Measurements from ENCODE around the gene GLIPR1L1.
"Not testable (repeated sequence)": the region's sequence is repeated elsewhere in the genome, so short reads cannot be mapped to it uniquely, and the experiment has no call there.

GLIPR1L1 gene

GRCh38 chr12:75334384-75335030 is at the start of gene GLIPR1L1:
Gene GLIPR1L1 (plus strand): TSS chr12:75334670. CDS start chr12:75334729, 59 bp downstream.
- peak; percentile 11 to 94 (median 69) for DNase-seq

GRCh38 chr12:75288860-75289259 is 45.6 kb upstream of the GLIPR1L1 start:
- DNase-seq = no peak

- no peak for DNase-seq
Measured at GRCh38 chr12:75289753-75290152, 44.7 kb upstream of the GLIPR1L1 start.

GRCh38 chr12:75291014-75291413 is 43.5 kb upstream of the GLIPR1L1 start:
- DNase-seq = no peak

GRCh38 chr12:75294336-75294735 is 40.1 kb upstream of the GLIPR1L1 start:
- DNase-seq = no peak

- DNase-seq = no peak
Measured at GRCh38 chr12:75294797-75295196, 39.7 kb upstream of the GLIPR1L1 start.

GRCh38 chr12:75302225-75302624 is 32.2 kb upstream of the GLIPR1L1 start:
- DNase-seq = no peak

- DNase-seq = no peak
Measured at GRCh38 chr12:75302781-75303180, 31.7 kb upstream of the GLIPR1L1 start.

- no peak for DNase-seq
Measured at GRCh38 chr12:75305412-75306332, 28.8 kb upstream of the GLIPR1L1 start.

GRCh38 chr12:75308279-75308678 is 26.2 kb upstream of the GLIPR1L1 start:
- no peak for DNase-seq

- no peak for DNase-seq
Measured at GRCh38 chr12:75311369-75311768, 23.1 kb upstream of the GLIPR1L1 start.

- no peak for DNase-seq
Measured at GRCh38 chr12:75315518-75315917, 19.0 kb upstream of the GLIPR1L1 start.

- no peak for DNase-seq
Measured at GRCh38 chr12:75317784-75318183, 16.7 kb upstream of the GLIPR1L1 start.

- no peak for DNase-seq
Measured at GRCh38 chr12:75322464-75322863, 12.0 kb upstream of the GLIPR1L1 start.

- DNase-seq = no peak
Measured at GRCh38 chr12:75323663-75324062, 10.8 kb upstream of the GLIPR1L1 start.

GRCh38 chr12:75327642-75328041 is 6.8 kb upstream of the GLIPR1L1 start:
- no peak for DNase-seq

- DNase-seq = peak in 50 of 51 donors; percentile 16 to 90 (median 68)
Measured at GRCh38 chr12:75329918-75330826, 4.3 kb upstream of the GLIPR1L1 start, which contains the start of gene CAPS2. Gene CAPS2 (minus strand): TSS chr12:75330324. CDS start chr12:75326498, 3,826 bp downstream.

- no peak for DNase-seq
Measured at GRCh38 chr12:75337905-75338304, 3.4 kb downstream of the GLIPR1L1 start.

GRCh38 chr12:75341873-75342272 is 7.4 kb downstream of the GLIPR1L1 start:
- DNase-seq = no peak

GRCh38 chr12:75345531-75345930 is 11.1 kb downstream of the GLIPR1L1 start:
- DNase-seq = no peak

- DNase-seq = not testable (repeated sequence)
Measured at GRCh38 chr12:75346215-75346614, 11.7 kb downstream of the GLIPR1L1 start.
